GM21515 (cell line): ENCODE measurements around the gene GKAP1.
"Not testable (repeated sequence)": the region's sequence is repeated elsewhere in the genome, so short reads cannot be mapped to it uniquely, and the experiment has no call there.

Experiments used
- ATAC-seq: cut with Tn5 transposase; IDR thresholded peaks from one replicate; pipeline ENCODE4 v1.9.1; 2021; ENCODE audit not compliant: unreplicated experiment

GKAP1 gene

DNA sequence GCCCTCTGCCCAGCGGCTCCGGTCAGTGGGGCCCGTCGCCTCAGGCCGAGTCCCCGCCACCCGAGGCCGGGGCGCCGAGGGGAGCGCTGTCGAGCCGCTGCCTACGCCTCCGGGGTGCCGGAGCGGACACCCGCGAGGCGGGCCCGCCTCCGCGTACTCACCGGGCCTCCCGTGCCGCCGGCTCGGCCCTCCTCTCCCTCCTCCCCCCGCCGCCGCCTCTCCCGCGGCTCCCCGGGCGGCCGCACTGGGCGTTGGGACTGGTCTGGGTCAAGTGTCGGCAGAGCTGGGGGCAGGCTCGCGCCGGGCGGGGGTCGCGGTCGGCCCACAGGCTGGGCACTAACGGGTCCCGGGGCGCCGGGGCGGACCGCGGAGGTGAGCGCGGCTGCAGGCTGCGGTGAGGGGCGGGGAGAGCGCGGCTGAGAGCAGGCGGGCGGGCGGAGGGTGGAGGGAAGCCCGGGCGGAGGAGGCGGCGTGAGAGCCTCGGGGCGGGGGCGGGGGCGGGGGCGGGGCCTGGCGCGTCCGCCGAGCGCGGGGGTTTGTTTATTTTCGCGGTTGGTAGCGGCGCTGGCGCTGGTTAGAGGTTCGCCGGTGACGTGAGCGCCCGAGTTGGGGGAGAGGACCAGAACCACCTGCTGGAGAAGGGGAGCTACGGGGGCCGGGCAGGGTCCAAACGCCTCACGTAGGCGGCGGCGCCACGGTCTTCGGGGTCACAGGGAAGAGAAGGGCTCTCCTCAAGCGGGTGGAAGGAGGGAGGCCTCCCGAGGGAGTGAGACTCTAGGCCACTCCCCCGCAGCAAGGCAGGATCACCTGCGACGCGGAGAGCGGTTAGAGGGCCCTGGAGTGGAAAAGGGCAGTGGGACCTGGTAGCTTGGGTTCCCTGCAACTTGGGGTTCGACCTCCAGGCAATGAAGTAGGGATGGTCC is at the start of gene GKAP1:
GKAP1 (minus strand) TSS at position 414 of the 923 bp plus-strand sequence. CDS start 11,252 bp downstream, outside the sequence.
- ATAC-seq = peak; percentile 80

- ATAC-seq = not testable (repeated sequence)
These were observed 32.3 kb upstream of the GKAP1 start for GRCh38 chr9:83849895-83850294.

- ATAC-seq = not testable (repeated sequence)
These were observed 19.6 kb upstream of the GKAP1 start for GRCh38 chr9:83837070-83837643.

DNA sequence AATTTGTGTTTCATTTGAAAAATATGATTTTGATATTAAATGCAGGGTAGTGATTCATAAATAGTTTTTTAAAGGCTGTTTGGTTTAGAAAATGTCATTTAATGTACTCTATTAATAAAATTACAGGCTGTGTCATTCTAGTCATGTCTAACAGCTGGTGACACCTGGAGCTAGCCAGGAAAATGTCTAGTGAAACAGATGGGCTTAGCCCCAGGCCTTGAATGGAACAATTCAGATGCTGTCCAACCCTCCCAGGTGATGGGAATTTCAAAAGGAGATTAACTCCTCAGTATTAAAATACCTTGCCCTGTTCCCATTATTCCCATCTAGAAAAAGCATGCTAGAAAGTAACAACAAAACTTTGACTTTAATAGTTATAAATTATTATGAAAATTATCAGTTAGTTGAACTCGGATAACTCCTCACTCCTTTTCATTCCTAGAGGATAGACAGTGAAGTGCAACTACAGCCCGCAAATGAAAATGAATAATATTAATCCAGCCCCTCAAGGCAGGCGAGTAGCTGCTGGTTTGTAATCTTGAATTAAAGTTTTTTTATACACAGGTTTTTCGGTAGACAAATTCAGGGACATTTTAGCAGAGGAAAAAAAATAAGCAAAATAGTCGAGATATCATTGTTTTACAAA is 13.0 kb upstream of the GKAP1 start:
- not testable (repeated sequence) for ATAC-seq

DNA sequence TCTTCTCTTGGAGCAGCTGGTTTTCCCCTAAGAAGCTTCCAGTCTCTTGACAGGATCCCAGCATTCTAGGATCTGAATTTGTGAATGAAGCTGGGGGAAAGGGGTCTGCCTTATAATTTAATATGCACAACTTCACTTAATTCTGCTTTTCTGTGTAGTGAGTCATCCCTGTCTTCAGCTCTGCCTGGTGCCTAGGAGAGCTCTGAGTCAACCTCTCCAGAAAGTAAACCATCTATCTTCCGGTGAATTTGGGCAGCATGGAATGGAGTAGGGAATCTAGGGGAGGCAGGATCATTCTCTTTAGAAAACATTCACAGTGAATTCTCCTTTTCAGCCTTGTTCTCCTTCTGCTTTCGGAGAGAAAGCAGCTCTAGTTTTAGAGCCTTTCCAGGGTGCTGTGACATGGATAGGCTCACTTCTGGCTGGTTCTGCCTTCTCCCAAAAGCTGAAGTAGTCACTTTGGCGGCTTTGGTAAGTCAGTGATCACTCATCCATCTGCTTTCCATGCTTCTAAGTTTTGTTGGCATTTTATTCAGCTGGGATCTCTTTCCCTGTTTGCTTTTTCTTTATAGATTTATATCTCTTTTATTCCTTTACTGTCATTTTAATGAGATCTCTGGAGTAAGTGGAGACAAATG is 7.5 kb upstream of the GKAP1 start:
- ATAC-seq = not testable (repeated sequence)

DNA sequence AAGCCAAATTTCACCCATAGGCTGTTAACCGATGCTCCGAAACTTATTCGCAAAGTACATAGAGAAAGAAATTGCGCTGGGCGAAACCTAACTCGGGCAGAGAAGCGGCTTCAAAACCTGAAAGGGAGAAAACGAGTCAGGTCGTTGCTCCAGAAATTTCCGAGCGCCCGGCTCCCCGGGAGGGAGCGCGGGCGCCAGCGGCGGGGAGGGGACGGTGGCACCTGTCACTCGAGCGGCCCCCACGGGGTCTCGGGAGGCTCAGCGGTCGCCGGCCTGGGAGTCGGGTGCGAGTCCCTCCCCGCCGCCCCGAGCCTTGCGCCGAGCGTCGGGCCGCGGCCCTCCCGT is 586 bp downstream of the GKAP1 start:
- peak; percentile 15 for ATAC-seq

GRCh38 chr9:83815120-83815519 is 2.4 kb downstream of the GKAP1 start:
- not testable (repeated sequence) for ATAC-seq

DNA sequence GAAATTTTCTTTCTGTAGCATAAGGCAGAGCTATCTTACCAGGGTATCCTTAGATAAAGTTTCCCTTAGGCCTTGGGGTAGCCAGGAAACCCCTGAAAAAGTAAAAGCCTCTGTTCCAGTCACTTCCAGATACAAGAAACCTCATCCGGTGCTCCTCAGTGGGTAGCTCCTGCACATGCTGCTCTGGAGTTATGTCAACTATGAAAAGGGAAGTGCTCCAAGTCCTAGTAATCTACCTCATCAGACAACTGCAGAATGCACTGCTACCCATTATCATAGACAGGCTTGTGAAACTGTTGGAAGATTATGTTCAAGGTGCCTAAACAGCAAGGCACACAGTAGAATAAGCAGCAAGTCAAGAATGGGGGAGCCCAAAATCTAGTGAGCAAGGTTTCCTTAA is 8.4 kb downstream of the GKAP1 start:
- ATAC-seq = not testable (repeated sequence)

- ATAC-seq = not testable (repeated sequence)
These were observed 13.1 kb downstream of the GKAP1 start for GRCh38 chr9:83804454-83804853.

DNA sequence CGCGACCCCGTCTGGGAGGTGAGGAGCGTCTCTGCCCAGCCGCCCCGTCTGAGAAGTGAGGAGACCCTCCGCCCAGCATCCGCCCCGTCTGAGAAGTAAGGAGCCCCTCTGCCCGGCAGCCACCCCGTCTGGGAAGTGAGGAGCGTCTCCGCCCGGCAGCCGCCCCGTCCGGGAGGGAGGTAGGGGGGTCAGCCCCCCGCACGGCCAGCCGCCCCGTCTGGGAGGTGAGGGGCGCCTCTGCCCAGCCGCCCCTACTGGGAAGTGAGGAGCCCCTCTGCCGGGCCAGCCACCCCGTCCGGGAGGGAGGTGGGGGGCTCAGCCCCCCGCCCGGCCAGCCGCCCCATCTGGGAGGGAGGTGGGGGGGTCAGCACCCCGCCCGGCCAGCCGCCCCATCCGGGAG is 13.6 kb downstream of the GKAP1 start:
- ATAC-seq = not testable (repeated sequence)

DNA sequence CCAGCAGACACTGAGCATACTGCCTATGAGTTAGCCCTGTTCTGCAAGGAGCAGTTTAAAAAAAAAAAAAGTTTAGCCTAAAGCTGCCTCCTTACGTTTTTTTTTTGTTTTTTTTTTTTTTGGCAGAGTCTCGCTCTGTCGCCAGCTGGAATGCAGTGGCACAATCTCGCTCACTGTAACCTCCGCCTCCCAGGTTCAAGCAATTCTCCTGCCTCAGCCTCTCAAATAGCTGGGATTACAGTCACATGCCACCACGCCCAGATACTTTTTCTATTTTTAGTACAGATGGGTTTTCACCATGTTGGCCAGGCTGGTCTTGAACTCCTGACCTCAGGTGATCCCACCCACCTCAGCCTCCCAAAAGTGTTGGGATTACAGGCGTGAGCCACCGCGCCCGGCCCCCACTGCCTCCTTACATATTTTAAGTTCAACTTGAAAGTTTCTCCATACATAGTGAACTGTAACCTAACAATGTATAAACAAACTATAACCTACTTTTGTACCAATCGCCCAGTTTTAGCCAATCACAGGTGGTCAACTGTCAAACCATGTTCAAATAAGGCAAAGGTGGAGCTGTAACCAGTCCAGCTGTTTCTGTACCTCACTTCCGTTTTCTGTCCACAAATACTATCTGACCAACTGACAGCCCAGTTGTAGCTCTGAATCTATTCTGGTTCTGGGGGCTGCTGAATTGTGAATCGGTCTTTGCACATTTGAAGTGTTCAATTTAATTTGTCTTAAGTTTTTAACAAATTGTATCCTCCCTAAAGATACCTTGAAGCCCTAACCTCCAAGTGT is 17.1 kb downstream of the GKAP1 start:
- no peak for ATAC-seq

GRCh38 chr9:83794051-83794450 is 23.5 kb downstream of the GKAP1 start:
- no peak for ATAC-seq

- ATAC-seq = no peak
These were observed 24.8 kb downstream of the GKAP1 start for GRCh38 chr9:83792746-83793145.

DNA sequence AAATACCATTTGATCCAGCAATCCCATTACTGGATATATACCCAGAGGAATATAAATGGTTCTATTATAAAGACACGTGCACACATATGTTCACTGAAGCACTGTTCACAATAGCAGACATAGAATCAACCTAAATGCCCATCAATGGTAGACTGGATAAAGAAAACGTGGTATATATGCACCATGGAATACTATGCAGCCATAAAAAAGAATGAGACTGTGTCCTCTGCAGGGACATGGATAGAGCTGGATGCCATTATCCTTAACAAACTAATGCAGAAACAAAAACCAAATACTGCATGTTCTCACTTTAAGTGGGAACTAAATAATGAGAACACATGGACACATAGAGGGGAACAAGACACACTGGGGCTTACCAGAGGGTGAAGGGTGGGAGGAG is 39.4 kb downstream of the GKAP1 start:
- ATAC-seq = no peak

GRCh38 chr9:83775932-83776331 is 41.6 kb downstream of the GKAP1 start:
- ATAC-seq = no peak

- no peak for ATAC-seq
These were observed 44.7 kb downstream of the GKAP1 start for GRCh38 chr9:83772860-83773259.

- no peak for ATAC-seq
These were observed 52.2 kb downstream of the GKAP1 start for GRCh38 chr9:83765376-83765775.

DNA sequence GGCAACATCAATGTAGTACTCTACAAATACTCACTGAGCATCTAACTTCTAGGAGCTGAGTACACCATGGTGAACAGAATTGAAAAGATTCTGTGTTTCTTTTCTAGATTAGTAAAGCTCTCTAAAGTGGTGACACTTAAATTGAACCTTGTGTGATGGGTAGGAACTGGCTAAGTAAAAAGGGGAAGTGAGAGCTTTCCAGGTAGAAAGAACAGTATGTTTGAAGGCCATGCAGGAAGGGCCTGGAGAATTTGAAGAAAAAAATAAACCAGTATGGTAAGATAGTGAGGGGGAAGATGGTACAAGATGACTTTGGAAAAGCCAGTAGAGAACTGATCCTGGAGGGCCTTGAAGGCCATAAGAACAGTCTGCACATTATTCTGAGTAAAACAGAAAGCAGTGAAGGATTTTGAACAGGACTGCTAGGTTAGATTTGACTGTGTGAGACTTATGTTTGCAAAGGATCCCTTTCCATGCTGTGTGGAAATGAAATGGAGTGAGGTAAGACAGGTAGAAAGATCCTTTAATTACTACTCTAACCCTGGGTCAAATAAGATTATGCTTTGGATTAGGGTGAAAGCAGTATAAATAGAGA is 63.1 kb downstream of the GKAP1 start:
- ATAC-seq = peak; percentile 67

GRCh38 chr9:83749706-83750105 is 67.9 kb downstream of the GKAP1 start:
- no peak for ATAC-seq

DNA sequence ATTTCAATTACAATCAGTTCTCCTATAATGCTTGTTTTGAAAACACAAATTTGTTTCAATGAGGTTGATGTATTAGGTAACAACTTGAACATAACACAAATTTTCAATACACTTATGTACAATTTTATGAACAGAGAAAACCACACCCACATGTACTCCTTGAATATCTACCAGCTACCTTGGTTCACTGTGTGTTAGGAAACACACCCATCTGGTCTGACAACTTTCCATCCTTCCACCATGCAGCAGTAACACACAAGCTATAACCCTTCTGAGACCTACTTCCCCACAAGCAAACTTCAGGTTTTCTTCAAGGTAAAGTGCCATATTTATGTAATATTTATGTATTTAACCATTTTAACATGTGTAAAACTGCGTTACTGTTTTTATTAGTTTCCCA is 73.4 kb downstream of the GKAP1 start:
- ATAC-seq = no peak
